ENCODE data around the gene MTRF1. TPM values are rescaled to one million over a fixed set of nuclear protein-coding genes. Genes with fewer than 3 reads are reported as not detected.
"Not testable (repeated sequence)": the region's sequence is repeated elsewhere in the genome, so short reads cannot be mapped to it uniquely, and the experiment has no call there.

The MTRF1 gene
- polyA plus RNA-seq, 4 donors: 14.6 to 22.1 (median 16.9) TPM

DNA sequence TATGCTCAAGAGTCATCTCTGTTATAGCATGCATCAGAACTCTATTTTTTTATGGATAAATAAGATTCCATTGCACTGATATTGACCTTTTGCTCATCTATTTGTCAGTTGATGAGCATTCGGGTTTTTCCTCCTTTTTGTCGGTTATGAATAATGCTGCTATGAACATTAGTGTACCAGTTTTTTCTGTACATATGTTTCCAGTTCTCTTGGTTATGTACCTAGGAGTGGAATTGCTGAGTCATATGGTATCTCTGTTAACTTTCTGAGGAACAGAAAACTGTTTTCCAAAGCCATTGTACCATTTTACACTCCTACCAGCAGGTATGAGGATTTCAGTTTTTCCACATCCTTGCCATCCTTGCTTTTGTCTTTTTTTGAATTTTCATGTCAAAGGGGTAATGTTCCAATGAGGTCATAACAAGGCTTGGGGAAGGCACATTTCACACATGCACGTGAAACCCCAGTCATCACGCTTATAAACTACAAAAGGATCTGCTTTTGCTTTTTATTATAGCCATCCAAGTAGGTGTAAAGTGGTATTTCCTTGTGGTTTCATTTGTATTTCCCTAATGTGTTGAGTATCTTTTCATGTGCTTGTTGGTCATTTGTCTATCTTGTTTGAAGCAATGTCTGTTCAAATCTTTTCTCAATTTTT, 83.7 kb downstream of the MTRF1 start:
- DNase-seq (ENCODE audit: low read depth in 4 of 4, low spot score in 3 of 4): no peak

DNA sequence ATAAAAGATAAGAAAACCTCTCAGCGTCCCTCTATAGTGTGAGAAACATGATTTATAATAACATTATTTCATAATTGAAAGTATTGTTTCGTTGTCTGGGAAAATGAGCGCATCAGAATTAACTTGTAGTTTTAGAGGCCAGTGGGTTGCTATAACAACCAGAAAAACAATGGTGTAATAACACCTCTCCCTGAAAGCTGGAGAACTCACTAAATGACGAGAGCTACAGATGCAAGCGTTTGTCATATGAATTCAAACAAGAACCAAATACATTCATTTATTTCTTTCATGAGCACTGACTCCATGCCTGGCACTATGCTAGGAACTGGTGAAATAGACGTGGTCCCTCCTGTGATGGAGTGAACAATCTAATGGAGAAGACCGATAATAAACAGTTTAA, 85.3 kb downstream of the MTRF1 start:
- no peak for DNase-seq (ENCODE audit: low read depth in 4 of 4, low spot score in 3 of 4)

DNA sequence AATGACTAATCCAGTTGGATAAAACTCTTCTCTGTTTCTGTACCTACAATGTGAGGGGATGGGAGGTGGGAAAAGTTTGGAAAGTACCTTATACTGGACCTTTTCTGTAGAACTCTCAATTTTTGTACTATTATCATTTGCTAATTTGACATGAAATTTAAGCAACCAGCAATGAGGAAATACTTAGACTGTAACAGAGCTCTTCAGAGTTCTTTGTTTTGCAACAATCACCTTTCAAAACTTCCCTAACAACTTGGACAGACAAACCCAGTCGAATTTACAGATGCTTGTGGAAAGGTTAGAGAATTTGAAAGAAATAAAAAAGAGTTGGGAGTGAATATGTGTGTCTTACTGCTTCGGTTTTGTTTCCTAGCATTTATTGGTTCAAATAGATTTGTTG, 85.8 kb downstream of the MTRF1 start:
- no peak for DNase-seq (ENCODE audit: low read depth in 4 of 4, low spot score in 3 of 4)

DNA sequence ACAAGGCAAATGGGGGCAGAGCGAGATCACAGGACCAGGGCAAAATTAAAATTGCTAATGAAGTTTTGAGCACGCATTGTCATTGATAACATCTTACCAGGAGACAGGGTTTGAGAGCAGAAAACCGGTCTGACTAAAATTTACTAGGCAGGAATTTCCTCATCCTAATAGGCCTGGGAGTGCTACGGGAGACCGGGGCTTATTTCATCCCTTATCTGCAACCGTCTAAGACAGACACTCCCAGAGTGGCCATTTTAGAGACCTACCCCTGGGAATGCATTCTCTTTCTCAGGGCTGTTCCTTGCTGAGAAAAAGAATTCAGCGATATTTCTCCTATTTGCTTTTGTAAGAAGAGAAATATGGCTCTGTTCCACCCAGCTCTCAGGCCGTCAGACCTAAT, 87.8 kb downstream of the MTRF1 start:
- not testable (repeated sequence) for DNase-seq (ENCODE audit: low read depth in 4 of 4, low spot score in 3 of 4)

Other genes with a start within 250 kb of the MTRF1 start
- 10 to 100 TPM; 36.2 to 52.3 (median 49.3) TPM for gene ELF1, start 244.3 kb downstream of the MTRF1 start, polyA plus RNA-seq (ENCODE audit: insufficient read length in 4 of 4)
- gene WBP4, start 202.1 kb downstream of the MTRF1 start, polyA plus RNA-seq (ENCODE audit: insufficient read length in 4 of 4): 10 to 100 TPM; 19.7 to 24.4 (median 23.1) TPM
- gene KBTBD6, start 130.8 kb downstream of the MTRF1 start, polyA plus RNA-seq (ENCODE audit: insufficient read length in 4 of 4): 10 to 100 TPM; 18.8 to 20.7 (median 20.0) TPM
- gene KBTBD7, start 69.0 kb downstream of the MTRF1 start, polyA plus RNA-seq (ENCODE audit: insufficient read length in 4 of 4): 10 to 100 TPM; 16.0 to 22.3 (median 19.1) TPM
- 10 to 100 TPM; 26.8 to 47.6 (median 32.6) TPM for gene NAA16, start 47.7 kb upstream of the MTRF1 start, polyA plus RNA-seq (ENCODE audit: insufficient read length in 4 of 4)
- gene RGCC, start 194.0 kb upstream of the MTRF1 start, polyA plus RNA-seq (ENCODE audit: insufficient read length in 4 of 4): 10 to 100 TPM; 13.9 to 32.9 (median 16.4) TPM

Data from left renal pelvis (tissue), 4 donors.